Mammary epithelial cell (primary cell): ENCODE data around the gene MTERF1.

Source experiments
- EZH2 ChIP-seq: IDR thresholded peaks from 2 replicates; pipeline ENCODE4 v1.6.1; 2012; ENCODE audit warnings: low read length, inconsistent platforms, borderline replicate concordance
- TF ChIP-seq, protein P1 (sequence below), 2 donors: IDR thresholded peaks in 1 of 2; conservative IDR thresholded peaks in 1 of 2; 2 replicates each; pipeline ENCODE4 v1.5.1; 2011 to 2012; ENCODE audit warnings: inconsistent platforms in 2 of 2, low read length in 2 of 2, mild to moderate bottlenecking in 2 of 2, control low read depth in 1 of 2, low read depth in 1 of 2; ENCODE audit not compliant: insufficient read depth in 1 of 2; ENCODE audit errors: extremely low read depth in 1 of 2

DNA sequence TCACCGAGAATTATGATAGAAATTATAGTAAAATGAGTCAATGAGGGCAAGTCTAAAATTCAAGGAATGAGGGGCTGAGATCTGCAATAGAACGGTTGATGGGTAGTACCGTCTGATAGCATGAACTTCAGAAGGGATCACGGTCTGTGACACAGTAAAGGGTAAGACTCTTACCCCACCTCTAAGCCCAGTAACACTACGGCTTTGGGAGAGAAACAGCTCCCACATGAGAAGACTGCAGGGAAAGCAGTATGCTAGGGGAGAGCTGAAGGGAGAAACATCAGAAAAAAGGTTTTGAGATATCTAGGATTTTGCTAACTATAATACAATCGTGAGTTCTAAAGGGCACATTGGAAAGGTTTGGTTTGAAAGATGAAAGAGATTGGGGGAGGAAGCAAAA lies 47.4 kb upstream of the MTERF1 start:
- TF ChIP-seq, protein P1, sequence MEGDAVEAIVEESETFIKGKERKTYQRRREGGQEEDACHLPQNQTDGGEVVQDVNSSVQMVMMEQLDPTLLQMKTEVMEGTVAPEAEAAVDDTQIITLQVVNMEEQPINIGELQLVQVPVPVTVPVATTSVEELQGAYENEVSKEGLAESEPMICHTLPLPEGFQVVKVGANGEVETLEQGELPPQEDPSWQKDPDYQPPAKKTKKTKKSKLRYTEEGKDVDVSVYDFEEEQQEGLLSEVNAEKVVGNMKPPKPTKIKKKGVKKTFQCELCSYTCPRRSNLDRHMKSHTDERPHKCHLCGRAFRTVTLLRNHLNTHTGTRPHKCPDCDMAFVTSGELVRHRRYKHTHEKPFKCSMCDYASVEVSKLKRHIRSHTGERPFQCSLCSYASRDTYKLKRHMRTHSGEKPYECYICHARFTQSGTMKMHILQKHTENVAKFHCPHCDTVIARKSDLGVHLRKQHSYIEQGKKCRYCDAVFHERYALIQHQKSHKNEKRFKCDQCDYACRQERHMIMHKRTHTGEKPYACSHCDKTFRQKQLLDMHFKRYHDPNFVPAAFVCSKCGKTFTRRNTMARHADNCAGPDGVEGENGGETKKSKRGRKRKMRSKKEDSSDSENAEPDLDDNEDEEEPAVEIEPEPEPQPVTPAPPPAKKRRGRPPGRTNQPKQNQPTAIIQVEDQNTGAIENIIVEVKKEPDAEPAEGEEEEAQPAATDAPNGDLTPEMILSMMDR (conservative IDR thresholded peaks at IDR 0.05 in 1 of 2, IDR thresholded peaks at IDR 0.05 in 1 of 2; ENCODE audit: extremely low read depth in 1 of 2, insufficient read depth in 1 of 2, low read depth in 1 of 2, low read length in 2 of 2) = no peak
- TF ChIP-seq EZH2 = no peak
